Measurements from ENCODE around the gene EPB41L5. TPM values are rescaled to one million over a fixed set of nuclear protein-coding genes. Genes with fewer than 3 reads are reported as not detected.

The EPB41L5 gene
- total RNA-seq, 1 donor from 2014 or later = 93.7 TPM

DNA sequence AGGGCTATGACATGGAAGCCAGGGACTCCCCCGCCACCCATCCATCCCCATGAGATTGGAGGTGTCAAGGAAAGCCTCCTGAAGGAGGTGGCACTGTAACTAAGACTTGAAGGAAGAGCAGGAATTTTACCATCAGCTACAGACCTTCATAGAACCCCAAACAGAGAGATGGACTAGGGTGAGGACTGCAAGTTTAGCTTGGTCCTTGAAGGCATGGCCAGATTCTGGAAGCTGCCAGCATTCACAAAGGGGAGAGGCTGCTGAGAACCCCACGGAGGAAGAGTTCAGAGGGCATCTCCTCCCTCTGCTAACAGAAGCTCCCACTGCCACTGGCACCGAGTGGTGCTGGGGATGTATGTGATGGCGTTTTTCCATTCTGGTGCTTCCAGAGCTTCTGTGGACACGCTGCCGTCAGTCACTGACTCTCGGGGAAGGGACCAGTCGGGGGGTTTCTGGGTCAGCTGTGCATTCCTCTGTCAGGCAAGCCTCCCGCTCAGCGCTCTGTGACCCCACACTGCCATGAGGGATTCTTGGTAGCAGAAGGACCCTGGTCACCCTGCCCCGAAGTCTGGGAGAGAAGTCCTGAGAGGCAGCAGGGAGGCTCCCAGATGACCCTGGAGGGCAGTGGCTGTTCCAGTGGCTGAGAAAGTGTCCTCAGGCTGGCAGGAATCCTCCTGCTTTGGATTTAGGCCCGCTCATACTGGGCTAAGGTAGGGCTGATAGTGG is 192.2 kb downstream of the EPB41L5 start:
- no peak for DNase-seq
- no peaks in the 10 kb centered on the region for H3K36me3 ChIP-seq
- H3K4me3 ChIP-seq = no peak overlapping the region
- ATAC-seq = no peak
- intact Hi-C loops (cut with DNase I) = no loop called here
- no peaks in the 10 kb centered on the region for H3K9me3 ChIP-seq
- TF ChIP-seq, protein P1, sequence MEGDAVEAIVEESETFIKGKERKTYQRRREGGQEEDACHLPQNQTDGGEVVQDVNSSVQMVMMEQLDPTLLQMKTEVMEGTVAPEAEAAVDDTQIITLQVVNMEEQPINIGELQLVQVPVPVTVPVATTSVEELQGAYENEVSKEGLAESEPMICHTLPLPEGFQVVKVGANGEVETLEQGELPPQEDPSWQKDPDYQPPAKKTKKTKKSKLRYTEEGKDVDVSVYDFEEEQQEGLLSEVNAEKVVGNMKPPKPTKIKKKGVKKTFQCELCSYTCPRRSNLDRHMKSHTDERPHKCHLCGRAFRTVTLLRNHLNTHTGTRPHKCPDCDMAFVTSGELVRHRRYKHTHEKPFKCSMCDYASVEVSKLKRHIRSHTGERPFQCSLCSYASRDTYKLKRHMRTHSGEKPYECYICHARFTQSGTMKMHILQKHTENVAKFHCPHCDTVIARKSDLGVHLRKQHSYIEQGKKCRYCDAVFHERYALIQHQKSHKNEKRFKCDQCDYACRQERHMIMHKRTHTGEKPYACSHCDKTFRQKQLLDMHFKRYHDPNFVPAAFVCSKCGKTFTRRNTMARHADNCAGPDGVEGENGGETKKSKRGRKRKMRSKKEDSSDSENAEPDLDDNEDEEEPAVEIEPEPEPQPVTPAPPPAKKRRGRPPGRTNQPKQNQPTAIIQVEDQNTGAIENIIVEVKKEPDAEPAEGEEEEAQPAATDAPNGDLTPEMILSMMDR (IDR thresholded peaks at IDR 0.05) = no peak
- no peaks in the 10 kb centered on the region for H3K27me3 ChIP-seq (ENCODE audit: low read depth)
- H3K27ac ChIP-seq = no peak overlapping the region
- H3K4me1 ChIP-seq = peaks cover 12% of the 10 kb centered on the region

- Histone ChIP-seq H3K4me1 (peaks cover 12% of the 10 kb centered on the region), H3K27ac (no peak overlapping the region), H3K36me3 (no peaks in the 10 kb centered on the region), H3K9me3 (no peaks in the 10 kb centered on the region), H3K4me3 (no peak overlapping the region), H3K27me3 (ENCODE audit: low read depth) (no peaks in the 10 kb centered on the region)
- ATAC-seq = peak in 1 of 2 donors; percentile 9
- intact Hi-C loops (cut with DNase I) = no loop called here
- TF ChIP-seq, protein P1 (IDR thresholded peaks at IDR 0.05) = peak; percentile 49
- DNase-seq = no peak
Measured at GRCh38 chr2:120206022-120206581, 193.2 kb downstream of the EPB41L5 start.

- intact Hi-C loops (cut with DNase I) = no loop called here
- Histone ChIP-seq H3K27me3 (ENCODE audit: low read depth) (no peaks in the 10 kb centered on the region), H3K36me3 (no peaks in the 10 kb centered on the region), H3K9me3 (no peaks in the 10 kb centered on the region), H3K27ac (no peak overlapping the region), H3K4me1 (peaks cover 3% of the 10 kb centered on the region), H3K4me3 (no peak overlapping the region)
- no peak for ATAC-seq
- TF ChIP-seq, protein P1 (IDR thresholded peaks at IDR 0.05) = no peak
- DNase-seq = no peak
Measured at GRCh38 chr2:120208381-120209353, 195.8 kb downstream of the EPB41L5 start.

- H3K9me3 ChIP-seq = no peaks in the 10 kb centered on the region
- H3K4me1 ChIP-seq = no peaks in the 10 kb centered on the region
- peak in 1 of 2 donors; percentile 8 for ATAC-seq
- intact Hi-C loops (cut with DNase I) = no loop called here
- no peak overlapping the region for H3K4me3 ChIP-seq
- H3K27me3 ChIP-seq (ENCODE audit: low read depth) = no peaks in the 10 kb centered on the region
- H3K27ac ChIP-seq = peak overlapping the region; percentile 46
- no peak for DNase-seq
- no peaks in the 10 kb centered on the region for H3K36me3 ChIP-seq
- TF ChIP-seq, protein P1 (IDR thresholded peaks at IDR 0.05) = no peak
Measured at GRCh38 chr2:120209427-120210269, 196.8 kb downstream of the EPB41L5 start.

DNA sequence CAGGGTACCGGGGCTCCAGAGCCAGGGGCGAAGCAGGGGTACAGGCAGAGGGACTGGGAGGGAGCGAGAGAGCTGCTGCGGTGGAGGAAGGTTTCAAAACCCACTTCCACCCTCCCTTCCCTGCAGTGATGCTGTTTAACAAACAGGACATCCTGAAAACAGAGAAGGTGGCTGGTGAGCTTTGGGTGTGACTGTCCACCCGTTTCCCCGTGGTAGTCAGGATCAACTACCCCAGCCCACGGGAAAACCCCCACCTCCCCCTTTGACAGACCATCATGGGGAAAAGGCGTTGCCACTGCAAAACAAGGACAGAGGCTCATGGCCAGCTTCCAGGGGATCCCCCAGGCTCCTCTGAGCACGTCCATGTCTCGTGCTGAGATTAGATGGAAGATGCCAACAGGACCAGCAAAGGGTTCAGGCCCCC is 197.4 kb downstream of the EPB41L5 start:
- peak overlapping the region; percentile 46 for H3K27ac ChIP-seq
- DNase-seq (no peak), ATAC-seq (peak in 1 of 2 donors; percentile 16)
- H3K4me3 ChIP-seq = no peak overlapping the region
- H3K9me3 ChIP-seq = no peaks in the 10 kb centered on the region
- H3K4me1 ChIP-seq = no peaks in the 10 kb centered on the region
- no peaks in the 10 kb centered on the region for H3K27me3 ChIP-seq (ENCODE audit: low read depth)
- TF ChIP-seq, protein P1 (IDR thresholded peaks at IDR 0.05) = no peak
- no peaks in the 10 kb centered on the region for H3K36me3 ChIP-seq
- intact Hi-C loops (cut with DNase I) = no loop called here

Data from lower lobe of right lung (tissue), 2 donors.